ENCODE data around the gene RGS7BP.

RGS7BP gene

GRCh38 chr5:64507264-64507605 is 1.4 kb downstream of the RGS7BP start:
- no peak for DNase-seq
- TF ChIP-seq CTCF (IDR thresholded peaks at IDR 0.05), result no peak
- H3K4me1 ChIP-seq, result peaks cover 0 to 60% (median 12%) of the 10 kb centered on the region in 4 donors
- no peaks in the 10 kb centered on the region for H3K9me3 ChIP-seq
- intact Hi-C loops (cut with DNase I; ENCODE audit: low total_unique reads), result loop anchor here (5.0 to 10.0 kb wide), 2 partner anchors 90 to 272 kb away; no protein-coding TSS in a partner anchor
- H3K4me3 ChIP-seq, result peak overlapping the region; percentile 64 to 65
- H3K27ac ChIP-seq, result peak overlapping the region; percentile 10 to 68
- H3K36me3 ChIP-seq, result no peaks in the 10 kb centered on the region
- H3K27me3 ChIP-seq, result no peaks in the 10 kb centered on the region

- Histone ChIP-seq H3K4me3 (peak overlapping the region in 1 of 2 donors; percentile 2), H3K4me1 (peaks cover 0 to 64% (median 9%) of the 10 kb centered on the region in 4 donors), H3K9me3 (no peaks in the 10 kb centered on the region), H3K36me3 (no peaks in the 10 kb centered on the region), H3K27me3 (no peaks in the 10 kb centered on the region), H3K27ac (no peak overlapping the region)
- no peak for DNase-seq
- TF ChIP-seq CTCF (IDR thresholded peaks at IDR 0.05), result no peak
- intact Hi-C loops (cut with DNase I; ENCODE audit: low total_unique reads), result loop anchor here (5.0 to 10.0 kb wide), 2 partner anchors 87 to 275 kb away; no protein-coding TSS in a partner anchor
These were observed 4.0 kb downstream of the RGS7BP start for GRCh38 chr5:64509828-64510227.

- no peaks in the 10 kb centered on the region for H3K27me3 ChIP-seq
- H3K27ac ChIP-seq, result no peak overlapping the region
- TF ChIP-seq CTCF (IDR thresholded peaks at IDR 0.05), result no peak
- no peak overlapping the region for H3K4me3 ChIP-seq
- no peak for DNase-seq
- no peaks in the 10 kb centered on the region for H3K36me3 ChIP-seq
- intact Hi-C loops (cut with DNase I; ENCODE audit: low total_unique reads), result no loop called here
- peaks cover 0 to 39% (median 0%) of the 10 kb centered on the region in 4 donors for H3K4me1 ChIP-seq
- no peaks in the 10 kb centered on the region for H3K9me3 ChIP-seq
These were observed 7.7 kb downstream of the RGS7BP start for GRCh38 chr5:64513492-64513891.

- H3K4me3 ChIP-seq, result no peak overlapping the region
- no peak for DNase-seq
- no peak for TF ChIP-seq CTCF (IDR thresholded peaks at IDR 0.05)
- no peaks in the 10 kb centered on the region for H3K36me3 ChIP-seq
- no peak overlapping the region for H3K27ac ChIP-seq
- no peaks in the 10 kb centered on the region for H3K9me3 ChIP-seq
- intact Hi-C loops (cut with DNase I; ENCODE audit: low total_unique reads), result no loop called here
- H3K27me3 ChIP-seq, result no peaks in the 10 kb centered on the region
- peaks cover 0 to 30% (median 0%) of the 10 kb centered on the region in 4 donors for H3K4me1 ChIP-seq
These were observed 8.8 kb downstream of the RGS7BP start for GRCh38 chr5:64514612-64515011.

GRCh38 chr5:64516216-64516615 is 10.4 kb downstream of the RGS7BP start:
- DNase-seq, result no peak
- TF ChIP-seq CTCF (IDR thresholded peaks at IDR 0.05), result no peak
- intact Hi-C loops (cut with DNase I; ENCODE audit: low total_unique reads), result no loop called here

GRCh38 chr5:64518793-64519192 is 13.0 kb downstream of the RGS7BP start:
- Histone ChIP-seq H3K36me3 (no peaks in the 10 kb centered on the region), H3K27me3 (no peaks in the 10 kb centered on the region), H3K4me3 (no peak overlapping the region), H3K9me3 (no peaks in the 10 kb centered on the region), H3K4me1 (peaks cover 0 to 12% (median 0%) of the 10 kb centered on the region in 4 donors), H3K27ac (no peak overlapping the region)
- no peak for DNase-seq
- no peak for TF ChIP-seq CTCF (IDR thresholded peaks at IDR 0.05)
- intact Hi-C loops (cut with DNase I; ENCODE audit: low total_unique reads), result no loop called here

More at GRCh38 chr5:64516216-64516615, 10.4 kb downstream of the RGS7BP start:
- H3K4me1 ChIP-seq, result peaks cover 0 to 21% (median 0%) of the 10 kb centered on the region in 4 donors
- H3K27me3 ChIP-seq, result no peaks in the 10 kb centered on the region
- H3K4me3 ChIP-seq, result no peak overlapping the region
- H3K9me3 ChIP-seq, result no peaks in the 10 kb centered on the region
- H3K36me3 ChIP-seq, result no peaks in the 10 kb centered on the region
- no peak overlapping the region for H3K27ac ChIP-seq
